ENCODE results near the gene RAB40C.
"Not testable (repeated sequence)": the region's sequence is repeated elsewhere in the genome, so short reads cannot be mapped to it uniquely, and the experiment has no call there.

RAB40C gene

DNA sequence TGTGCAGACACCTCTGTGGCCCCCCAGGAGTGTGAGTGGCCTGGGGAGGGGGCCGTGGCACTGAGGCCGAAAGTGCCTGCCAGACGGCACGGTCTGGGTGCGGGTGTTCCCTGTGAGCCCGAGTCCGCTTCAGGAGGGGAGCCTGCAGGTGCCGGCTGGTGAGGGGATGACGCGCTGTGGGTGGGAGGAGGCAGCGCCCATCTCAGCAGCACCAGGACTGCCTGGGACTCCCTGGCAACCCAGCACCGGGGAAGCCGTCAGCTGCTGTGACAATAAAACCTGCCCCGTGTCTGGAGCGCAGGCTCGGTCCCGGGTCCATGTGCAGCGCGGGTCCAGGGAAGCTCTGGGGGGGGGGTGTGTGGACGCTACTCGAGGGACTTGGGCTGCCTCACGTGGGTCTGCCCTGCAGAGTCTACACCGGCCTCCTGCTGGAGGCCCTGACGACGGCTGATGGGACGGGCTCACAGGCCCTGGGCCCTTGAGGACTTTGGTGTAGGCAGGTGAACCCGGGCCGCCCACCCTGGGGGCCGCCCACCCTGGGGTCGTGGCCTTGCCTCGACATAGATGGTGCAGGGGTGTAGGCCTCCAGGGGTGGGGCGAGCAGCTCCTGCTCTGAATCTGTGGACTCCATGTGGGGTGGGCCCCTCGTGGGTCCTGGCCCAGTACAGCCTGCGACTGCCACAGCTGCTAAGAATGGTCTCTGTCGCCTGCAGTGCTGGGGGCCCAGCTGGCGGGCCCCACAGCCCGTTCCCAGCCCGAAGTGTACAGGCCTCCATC, 5.9 kb upstream of the RAB40C start:
- DNase-seq = peak in 31 of 42 donors; percentile 23 to 77 (median 54)
- intact Hi-C loops (cut with DNase I) = no loop called here

DNA sequence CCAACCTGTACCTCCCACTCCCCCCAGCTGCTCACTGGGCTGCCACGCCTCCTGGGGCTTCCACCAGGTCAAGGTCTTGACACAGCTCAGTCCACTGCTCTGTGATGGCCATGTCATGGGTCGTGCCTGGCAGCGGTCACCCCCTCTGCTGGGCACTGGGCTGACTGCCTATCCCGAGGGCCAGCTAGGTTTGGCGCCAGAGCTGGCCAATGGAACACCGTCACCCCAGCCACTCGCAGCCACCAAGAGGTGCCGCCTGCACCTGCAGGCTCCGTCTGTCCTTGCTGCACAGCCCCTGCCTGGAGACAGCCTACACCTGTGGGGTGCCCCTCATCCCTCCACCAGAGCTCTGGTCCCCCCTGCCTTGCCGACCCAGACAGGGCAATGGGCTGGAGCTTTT, 4.5 kb upstream of the RAB40C start:
- intact Hi-C loops (cut with DNase I) = no loop called here
- no peak for DNase-seq

DNA sequence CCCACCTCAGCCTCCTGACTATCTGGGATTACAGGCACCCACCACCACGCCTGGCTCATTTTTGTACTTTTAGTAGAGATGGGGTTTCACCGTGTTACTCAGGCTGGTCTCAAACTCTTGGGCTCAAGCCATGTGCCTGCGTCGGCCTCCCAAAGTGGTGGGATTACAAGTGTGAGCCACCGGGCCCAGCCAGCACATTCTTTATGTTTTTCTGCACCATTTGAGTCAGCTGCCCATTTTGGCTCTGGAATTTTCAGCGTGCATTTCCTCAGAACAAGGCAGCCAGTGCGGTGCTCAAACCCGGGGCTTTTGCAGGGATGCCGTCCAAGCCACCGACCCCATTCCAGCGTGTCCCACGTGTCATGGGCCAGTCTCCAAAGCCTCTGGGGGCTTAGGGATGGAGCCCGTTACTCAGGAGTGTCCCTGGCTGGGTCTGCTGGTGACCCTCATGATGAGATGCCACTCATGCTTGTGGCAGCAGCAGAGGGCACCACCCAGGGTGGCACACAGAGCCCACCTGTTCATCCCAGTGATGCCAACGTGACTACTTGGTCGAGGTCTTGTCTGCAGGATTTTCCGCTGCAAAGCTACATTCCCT, 3.7 kb upstream of the RAB40C start:
- intact Hi-C loops (cut with DNase I) = no loop called here
- DNase-seq = no peak

DNA sequence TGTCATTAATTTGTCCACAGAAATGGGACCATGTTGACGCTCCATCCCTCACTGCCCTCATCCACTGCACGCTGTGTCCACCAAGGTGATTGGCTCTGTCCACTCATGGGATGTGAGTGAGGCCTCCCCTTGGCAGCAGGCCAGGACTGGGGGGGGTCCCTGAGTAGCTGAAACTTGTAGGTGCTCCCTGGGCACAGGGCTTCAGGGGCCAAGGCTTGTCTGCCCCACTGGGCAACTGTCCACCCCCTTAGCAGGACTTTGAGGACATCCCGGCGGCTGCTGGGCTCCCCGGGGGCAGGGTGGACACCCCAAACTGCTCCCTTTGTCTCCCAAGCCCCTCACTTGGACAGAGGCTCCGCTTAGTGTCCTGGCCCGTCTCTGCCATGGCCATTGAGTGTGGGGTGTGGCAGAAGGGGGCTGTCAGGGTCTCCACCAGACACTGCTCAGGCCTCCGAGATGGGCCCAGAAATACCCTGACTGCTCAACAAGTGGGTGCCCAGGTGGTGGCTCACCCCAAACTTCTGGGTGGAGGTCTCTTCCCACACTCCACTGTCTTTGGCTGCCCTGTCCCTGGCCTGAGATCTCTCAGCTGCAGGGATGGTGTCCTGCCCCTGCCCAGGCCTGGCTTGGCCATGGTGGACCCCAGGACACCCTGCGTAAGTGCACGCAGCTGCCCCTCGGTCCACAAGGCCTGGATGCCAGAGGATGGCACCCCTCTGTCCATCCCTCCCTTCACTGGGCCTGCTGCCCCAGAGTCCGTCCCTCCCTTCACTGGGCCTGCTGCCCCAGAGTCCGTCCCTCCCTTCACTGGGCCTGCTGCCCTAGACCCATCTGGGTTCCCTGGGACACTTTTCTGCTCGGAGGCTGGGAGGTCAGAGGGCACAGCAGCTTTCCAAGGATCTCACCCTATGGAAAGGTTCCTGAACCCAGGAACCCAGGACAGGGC, 2.9 kb upstream of the RAB40C start:
- intact Hi-C loops (cut with DNase I) = no loop called here
- DNase-seq = peak in 4 of 42 donors; percentile 50 to 61 (median 53)

DNA sequence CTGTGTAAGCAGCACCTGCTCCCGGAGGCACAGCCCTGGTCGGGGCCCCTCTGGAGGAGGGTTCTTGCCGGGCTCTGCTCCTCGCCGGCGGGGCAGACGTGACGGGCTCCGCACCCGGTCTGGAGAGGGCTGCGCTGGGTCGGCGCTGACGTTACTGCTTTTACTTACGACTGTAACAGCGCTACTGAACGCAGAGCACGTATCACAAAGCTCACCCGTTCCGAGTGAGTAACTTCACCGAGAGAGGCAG, 1.3 kb upstream of the RAB40C start:
- intact Hi-C loops (cut with DNase I) = no loop called here
- DNase-seq = peak in 14 of 42 donors; percentile 32 to 58 (median 42)

DNA sequence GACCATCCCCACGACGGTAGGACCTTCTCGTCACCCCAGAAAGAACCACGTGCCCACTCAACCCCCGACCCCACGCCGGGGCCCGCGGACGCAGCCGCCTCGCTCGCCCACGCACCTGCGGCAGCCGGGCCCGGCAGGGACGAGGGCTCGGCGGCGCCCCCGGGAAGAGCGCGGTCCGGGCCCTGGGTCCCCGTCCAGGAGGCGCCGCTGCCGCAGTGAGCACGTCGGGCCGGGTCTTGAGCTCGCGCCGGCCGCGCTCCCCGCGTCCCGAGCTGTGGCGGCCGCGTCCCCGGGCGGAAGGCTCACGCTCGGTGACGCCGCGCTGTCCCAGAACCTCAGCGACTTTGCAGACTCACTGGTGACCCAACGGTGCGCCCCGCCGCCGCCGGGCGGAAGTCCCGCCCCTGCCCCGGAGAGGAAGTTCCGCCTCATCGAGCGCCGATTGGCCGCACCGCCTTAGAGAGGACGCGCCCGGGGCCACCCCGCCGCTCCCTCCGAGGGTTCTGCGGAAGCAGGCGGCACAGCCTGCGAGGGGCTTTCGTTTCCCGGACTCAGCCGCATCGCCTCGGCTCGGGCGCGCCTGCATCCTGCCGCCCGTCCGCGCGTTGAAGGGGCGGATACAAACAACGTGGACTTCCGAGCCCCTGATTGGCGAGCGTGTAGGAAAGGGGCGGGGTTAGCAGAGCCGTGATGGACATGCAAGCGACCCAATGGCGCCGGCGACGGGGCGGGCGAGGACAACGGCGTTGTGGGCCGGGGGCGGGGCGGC, 793 bp upstream of the RAB40C start:
- intact Hi-C loops (cut with DNase I) = no loop called here
- peak; percentile 97 to 99 (median 98) for DNase-seq

DNA sequence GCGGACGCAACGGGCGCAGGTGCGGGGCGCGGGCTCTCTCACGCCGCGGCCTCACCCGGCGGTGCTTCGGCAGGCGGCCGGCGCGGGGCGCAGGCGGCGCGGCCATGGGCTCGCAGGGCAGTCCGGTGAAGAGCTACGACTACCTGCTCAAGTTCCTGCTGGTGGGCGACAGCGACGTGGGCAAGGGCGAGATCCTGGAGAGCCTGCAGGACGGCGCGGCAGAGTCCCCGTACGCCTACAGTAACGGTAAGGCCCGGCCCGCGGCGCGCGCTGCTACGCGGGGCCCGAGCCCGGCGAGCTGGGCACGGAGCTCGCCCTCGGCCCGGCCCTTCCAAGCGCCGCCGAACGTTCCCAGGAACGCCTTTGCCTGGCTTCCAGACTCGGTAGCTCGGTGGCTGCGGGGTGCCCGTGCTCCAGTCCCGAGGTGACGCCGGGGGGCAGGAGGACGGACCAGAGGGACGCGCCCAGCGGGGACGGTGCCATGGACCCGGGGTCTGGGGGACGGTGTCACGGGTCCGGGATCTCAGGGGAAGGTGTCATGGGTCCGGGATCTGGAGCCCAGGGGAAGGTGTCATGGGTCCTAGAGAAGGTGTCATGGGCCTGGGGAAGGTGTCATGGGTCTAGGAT, 435 bp downstream of the RAB40C start:
- peak in 1 of 42 donors; percentile 37 for DNase-seq

DNA sequence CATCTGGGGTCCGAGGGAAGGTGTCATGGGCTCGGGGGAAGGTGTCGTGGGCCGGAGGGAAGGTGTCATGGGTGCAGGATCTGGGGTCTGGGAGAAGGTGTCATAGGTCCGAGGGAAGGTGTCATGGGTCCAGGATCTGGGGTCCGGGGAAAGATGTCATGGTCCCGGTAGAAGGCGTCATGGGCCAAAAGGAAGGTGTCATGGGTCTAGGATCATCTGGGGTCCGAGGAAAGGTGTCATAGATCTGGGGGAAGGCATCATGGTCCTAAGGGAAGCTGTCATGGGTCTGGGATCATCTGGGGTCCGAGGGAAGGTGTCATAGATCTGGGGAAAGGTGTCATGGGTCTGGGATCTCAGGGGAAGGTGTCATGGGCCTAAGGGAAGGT, 942 bp downstream of the RAB40C start:
- DNase-seq = no peak
- intact Hi-C loops (cut with DNase I) = no loop called here

More for the DNA sequence above, 435 bp downstream of the RAB40C start:
- intact Hi-C loops (cut with DNase I) = no loop called here

DNA sequence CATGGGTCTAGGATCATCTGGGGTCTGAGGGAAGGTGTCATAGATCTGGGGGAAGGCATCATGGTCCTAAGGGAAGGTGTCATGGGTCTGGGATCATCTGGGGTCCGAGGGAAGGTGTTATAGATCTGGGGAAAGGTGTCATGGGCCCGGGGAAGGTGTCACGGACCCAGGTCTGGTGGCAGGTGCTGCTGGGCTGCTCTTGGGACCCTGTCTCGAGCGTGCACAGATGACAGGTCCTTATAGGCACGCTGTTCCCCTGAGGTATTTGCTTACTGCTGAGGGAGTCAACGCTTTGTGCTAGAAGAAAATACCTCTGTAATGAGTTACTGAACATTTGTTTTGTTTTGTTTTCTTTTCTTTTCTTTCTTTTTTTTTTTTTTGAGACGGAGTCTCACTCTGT, 1.4 kb downstream of the RAB40C start:
- DNase-seq = no peak
- intact Hi-C loops (cut with DNase I) = no loop called here

DNA sequence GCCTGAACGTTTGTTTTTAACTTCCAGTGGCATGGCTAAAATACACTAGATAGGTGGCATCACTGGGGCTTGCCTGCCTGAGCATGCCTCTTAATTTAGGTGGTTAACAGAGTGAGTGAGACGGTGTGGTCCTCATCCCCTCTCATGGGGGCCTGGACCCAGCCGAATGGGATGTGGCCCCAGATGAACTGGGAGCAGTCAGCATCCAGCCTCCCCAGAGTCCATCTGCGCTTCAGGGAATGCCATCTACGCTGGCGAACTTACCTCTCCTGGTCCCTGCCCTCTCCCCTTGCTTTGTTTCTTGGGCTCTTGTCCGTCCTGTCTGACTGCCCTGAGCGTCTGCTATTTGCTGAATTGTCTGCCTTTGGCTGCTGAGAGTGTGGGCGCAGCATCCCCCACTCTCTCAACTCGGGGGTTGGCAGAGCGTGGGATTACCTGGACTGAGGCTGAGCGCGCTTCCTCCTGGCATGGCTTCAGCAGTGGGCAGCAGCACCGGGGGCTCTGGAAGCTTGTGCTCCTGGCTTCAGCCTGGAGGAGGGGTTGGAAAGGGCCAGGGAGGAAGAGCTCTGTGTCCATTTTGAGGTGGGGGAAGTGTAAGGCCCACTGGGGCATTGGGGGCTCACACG, 2.1 kb downstream of the RAB40C start:
- no peak for DNase-seq
- intact Hi-C loops (cut with DNase I) = no loop called here

DNA sequence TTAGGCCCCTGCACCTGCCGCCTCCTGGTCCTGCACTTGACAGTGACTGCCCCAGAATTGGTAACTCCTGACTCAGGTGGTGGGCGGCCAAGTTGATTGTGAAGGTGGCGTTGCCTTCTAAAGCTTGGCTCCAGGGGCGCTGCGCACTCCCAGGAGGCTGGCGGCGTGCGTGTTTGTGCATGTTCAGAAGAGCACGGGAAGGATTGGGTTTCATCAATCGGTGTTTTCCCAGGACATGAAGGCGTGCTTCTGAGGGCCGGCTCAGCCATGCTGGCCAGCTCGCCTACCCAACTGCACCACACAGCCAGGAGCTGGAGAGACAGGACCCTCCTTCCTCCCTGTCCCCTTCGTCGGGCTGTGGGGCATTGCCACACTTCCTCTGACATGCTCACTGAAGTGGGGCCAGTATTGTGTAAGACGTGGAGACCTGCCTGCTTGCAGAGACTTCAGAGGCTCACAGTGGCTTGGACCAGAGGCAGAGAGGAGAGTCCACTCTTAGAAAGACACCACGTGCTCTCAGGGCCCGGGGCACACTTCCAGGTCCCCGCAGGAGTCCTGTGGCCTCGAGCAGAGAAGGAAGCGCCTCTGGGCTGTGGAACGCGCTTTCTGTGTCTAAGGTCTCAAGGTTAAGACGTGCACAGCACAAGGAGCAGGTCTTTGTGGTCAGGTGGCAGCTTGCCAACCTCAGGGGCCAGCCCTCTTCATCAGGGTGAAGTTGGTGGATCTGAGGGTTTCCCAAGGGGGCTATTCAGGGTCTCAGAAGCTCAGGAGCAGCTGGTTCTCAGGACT, 2.8 kb downstream of the RAB40C start:
- intact Hi-C loops (cut with DNase I) = no loop called here

DNA sequence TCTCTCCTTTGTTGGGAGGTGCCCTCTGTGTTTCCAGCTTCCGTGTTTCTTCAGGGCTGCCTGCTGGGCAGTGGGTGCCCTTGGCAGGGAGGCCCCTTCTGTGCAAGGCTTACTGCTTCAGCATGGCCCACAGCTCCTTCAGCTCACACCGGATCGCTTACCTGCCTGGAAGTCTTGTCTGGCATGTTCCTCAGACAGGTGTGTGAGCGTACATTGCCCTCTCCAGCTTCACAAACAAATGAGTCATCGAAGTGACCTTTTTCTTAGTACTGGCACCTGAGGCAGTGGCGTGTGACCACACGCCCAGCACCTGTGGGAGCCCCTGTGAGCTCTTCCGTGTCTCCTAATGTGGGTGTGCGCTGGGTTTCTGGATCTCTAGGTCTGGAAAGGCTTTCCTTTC, 3.5 kb downstream of the RAB40C start:
- DNase-seq = no peak
- intact Hi-C loops (cut with DNase I) = no loop called here

More for the DNA sequence above, 2.8 kb downstream of the RAB40C start:
- DNase-seq = peak; percentile 60 to 95 (median 81)

DNA sequence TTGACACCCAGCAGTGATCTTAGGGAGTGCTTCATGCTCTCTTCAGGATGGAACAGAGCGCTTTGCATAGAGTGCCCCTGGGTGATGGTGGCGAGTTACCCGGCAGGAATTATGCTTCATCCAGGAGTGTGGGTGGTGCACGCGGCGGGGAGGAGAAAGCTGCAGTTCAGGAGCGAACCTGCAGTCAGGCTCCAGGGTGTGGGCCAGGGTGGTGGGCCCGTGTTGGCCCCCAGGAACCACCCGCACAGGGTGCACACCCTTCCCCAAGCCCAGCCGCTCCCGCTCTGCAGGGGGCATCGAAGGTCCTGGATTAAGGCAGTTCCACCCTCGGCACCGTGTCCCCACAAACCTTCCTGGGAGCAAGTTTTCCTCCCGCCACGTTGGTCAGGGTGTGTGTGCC, 3.9 kb downstream of the RAB40C start:
- peak in 13 of 42 donors; percentile 33 to 71 (median 54) for DNase-seq
- intact Hi-C loops (cut with DNase I) = no loop called here

DNA sequence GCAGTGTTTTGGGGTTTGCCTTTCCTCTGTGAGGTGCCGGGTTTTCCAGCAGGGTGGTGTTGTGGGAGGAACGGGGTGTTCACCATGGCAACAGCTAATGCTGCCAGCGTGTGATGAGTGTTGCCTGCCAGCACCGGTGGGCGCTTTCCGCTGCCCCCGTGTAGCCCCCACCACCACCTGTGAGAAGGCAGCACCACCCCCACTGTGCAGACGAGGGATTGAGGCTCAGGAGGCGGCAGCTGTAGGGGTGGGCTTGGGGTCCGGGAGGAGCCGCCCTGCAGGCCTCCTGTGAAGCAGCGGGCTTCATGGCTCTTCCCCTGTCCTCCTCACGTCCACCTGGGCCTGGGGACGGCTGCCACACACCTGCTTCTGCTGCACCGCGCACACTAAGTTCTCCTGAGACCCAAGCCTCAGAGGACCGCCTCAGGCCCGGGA, 5.2 kb downstream of the RAB40C start:
- peak in 35 of 42 donors; percentile 34 to 86 (median 61) for DNase-seq
- intact Hi-C loops (cut with DNase I) = no loop called here

DNA sequence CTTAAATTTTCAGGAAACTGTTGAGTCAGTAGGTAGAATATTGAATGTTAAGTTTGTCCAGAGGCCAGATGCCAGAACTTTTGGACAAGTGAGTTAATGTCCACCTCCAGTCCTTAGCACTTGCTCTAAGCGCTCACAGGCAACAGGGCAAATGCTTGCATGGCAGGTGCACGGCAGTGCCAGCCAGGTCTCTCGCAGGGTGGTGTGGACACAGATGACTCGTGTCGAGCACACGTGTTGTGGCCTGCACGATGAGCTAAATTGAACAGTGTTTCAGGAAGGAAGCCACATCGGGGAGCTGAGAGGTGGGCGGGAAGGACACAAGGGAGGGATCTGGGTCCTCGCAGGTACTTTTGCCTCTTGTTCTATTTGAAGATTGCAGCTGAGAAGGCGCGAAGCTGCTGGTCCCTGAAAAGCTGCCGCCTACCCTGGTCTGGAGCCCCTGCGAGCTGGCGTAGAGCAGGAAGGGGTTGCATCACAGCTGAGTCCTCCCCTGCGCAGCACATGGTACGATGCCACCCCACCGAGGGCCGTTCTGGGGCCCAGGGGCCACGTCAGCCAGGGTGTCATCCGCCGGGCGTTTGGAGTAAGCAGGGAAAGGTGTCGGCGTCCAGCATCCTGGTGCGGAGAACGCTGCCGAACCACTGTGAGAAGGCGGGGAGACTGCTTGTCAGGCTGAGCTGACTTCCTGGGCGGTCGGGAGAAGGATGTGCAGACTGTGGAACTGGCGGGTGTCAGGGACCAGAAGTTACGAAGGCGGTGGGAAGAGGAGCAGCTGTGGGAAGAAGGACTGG, 6.3 kb downstream of the RAB40C start:
- peak in 7 of 42 donors; percentile 28 to 69 (median 46) for DNase-seq
- intact Hi-C loops (cut with DNase I) = no loop called here

DNA sequence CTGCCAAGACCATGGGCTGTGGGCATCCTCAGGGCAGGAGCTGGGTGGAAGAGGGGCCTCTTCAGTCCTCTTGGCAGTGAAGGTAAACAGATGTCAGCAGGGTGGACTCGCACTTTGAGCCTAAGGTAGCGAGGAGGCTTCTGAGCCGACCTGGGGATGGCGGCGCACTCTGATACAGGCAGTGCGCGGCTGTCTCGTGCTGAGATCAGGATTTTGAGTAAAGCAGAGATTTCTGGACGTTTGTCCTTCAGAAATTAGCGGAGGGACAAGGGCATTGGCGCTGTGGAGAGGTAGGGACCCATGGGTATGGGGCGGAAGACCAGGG, 6.8 kb downstream of the RAB40C start:
- intact Hi-C loops (cut with DNase I) = no loop called here

DNA sequence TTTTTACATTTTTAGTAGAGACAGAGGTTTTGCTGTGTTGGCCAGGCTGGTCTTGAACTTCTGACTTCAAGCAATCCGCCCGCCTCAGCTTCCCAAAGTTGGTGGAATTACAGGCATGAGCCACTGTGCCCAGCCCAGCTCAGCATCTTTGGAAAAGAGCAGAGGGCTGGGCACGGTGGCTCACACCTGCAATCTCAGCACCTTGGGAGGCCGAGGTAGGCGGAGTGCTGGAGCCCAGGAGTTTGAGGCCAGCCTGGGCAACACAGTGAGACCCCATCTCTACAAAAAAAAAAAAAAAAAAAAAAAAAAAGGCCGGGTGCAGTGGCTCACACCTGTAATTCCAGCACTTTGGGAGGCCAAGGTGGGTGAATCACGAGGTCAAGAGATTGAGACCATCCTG, 7.8 kb downstream of the RAB40C start:
- DNase-seq; intact Hi-C loops (cut with DNase I): not testable (repeated sequence)

More for the DNA sequence above, 6.8 kb downstream of the RAB40C start:
- no peak for DNase-seq
